ELF-1 (cell line): Measurements from ENCODE around the gene TSPO.
"Not testable (repeated sequence)": the region's sequence is repeated elsewhere in the genome, so short reads cannot be mapped to it uniquely, and the experiment has no call there.

Source experiments
- DNase-seq: peaks from one replicate; pipeline ENCODE4 v3.0.0-alpha.2; 2016; ENCODE audit warnings: low read depth, low spot score

The TSPO gene

GRCh38 chr22:43131773-43132501, 19.4 kb upstream of the TSPO start:
- no peak for DNase-seq

GRCh38 chr22:43133401-43133800, 18.0 kb upstream of the TSPO start:
- DNase-seq: no peak

GRCh38 chr22:43134553-43134952, 16.8 kb upstream of the TSPO start:
- no peak for DNase-seq

- DNase-seq: no peak
Observed at GRCh38 chr22:43135565-43135964, 15.8 kb upstream of the TSPO start.

GRCh38 chr22:43136255-43136654, 15.1 kb upstream of the TSPO start:
- peak; percentile 77 for DNase-seq

- DNase-seq: no peak
Observed at GRCh38 chr22:43136801-43137200, 14.6 kb upstream of the TSPO start.

- DNase-seq: peak; percentile 77
Observed at GRCh38 chr22:43142880-43143562, 8.3 kb upstream of the TSPO start, which contains the start of gene MCAT. Gene MCAT, minus strand, starts transcription at chr22:43143398. Its CDS starts 50 bp downstream, at chr22:43143348.

- peak; percentile 43 for DNase-seq
Observed at GRCh38 chr22:43144949-43145348, 6.4 kb upstream of the TSPO start.

- not testable (repeated sequence) for DNase-seq
Observed at GRCh38 chr22:43145371-43145770, 6.0 kb upstream of the TSPO start.

- DNase-seq: not testable (repeated sequence)
Observed at GRCh38 chr22:43146332-43146731, 5.0 kb upstream of the TSPO start.

GRCh38 chr22:43147821-43148220, 3.5 kb upstream of the TSPO start:
- no peak for DNase-seq

GRCh38 chr22:43148581-43148980, 2.8 kb upstream of the TSPO start:
- no peak for DNase-seq

GRCh38 chr22:43150731-43151206, 590 bp upstream of the TSPO start:
- DNase-seq: no peak

- no peak for DNase-seq
Observed at GRCh38 chr22:43152003-43152356, 621 bp downstream of the TSPO start.

- DNase-seq: peak; percentile 35
Observed at GRCh38 chr22:43152357-43153071, 1.2 kb downstream of the TSPO start.

GRCh38 chr22:43153899-43154298, 2.5 kb downstream of the TSPO start:
- no peak for DNase-seq

GRCh38 chr22:43154887-43155536, 3.7 kb downstream of the TSPO start:
- DNase-seq: no peak

GRCh38 chr22:43155789-43156188, 4.4 kb downstream of the TSPO start:
- DNase-seq: no peak

GRCh38 chr22:43156413-43156812, 5.1 kb downstream of the TSPO start:
- no peak for DNase-seq

GRCh38 chr22:43157874-43158546, 6.7 kb downstream of the TSPO start:
- no peak for DNase-seq

- DNase-seq: no peak
Observed at GRCh38 chr22:43158778-43159483, 7.6 kb downstream of the TSPO start.
